ENCODE data around the gene OPA1.

The OPA1 gene

GRCh38 chr3:193746832-193747231, 153.8 kb downstream of the OPA1 start:
- no peak for TF ChIP-seq CREB1 (IDR thresholded peaks at IDR 0.05; ENCODE audit: low read depth)
- TF ChIP-seq ZBTB7A (IDR thresholded peaks at IDR 0.05; ENCODE audit: low read depth), result no peak
- no peak for TF ChIP-seq REST (IDR thresholded peaks at IDR 0.05; ENCODE audit: low read depth)
- no peak for TF ChIP-seq EGR1 (IDR thresholded peaks at IDR 0.05)
- no peak for TF ChIP-seq NFIC (IDR thresholded peaks at IDR 0.05)
- TF ChIP-seq CEBPB (IDR thresholded peaks at IDR 0.05), result no peak
- no peak for TF ChIP-seq RAD21 (IDR thresholded peaks at IDR 0.05; ENCODE audit: low read depth)
- no peak for TF ChIP-seq TCF12 (IDR thresholded peaks at IDR 0.05; ENCODE audit: low read depth)
- no peak for TF ChIP-seq TEAD4 (IDR thresholded peaks at IDR 0.05)
- TF ChIP-seq TAF1 (IDR thresholded peaks at IDR 0.05; ENCODE audit: low read depth), result no peak
- TF ChIP-seq USF1 (IDR thresholded peaks at IDR 0.05), result no peak
- no peak for TF ChIP-seq FOXM1 (IDR thresholded peaks at IDR 0.05; ENCODE audit: borderline replicate concordance, low read depth)
- TF ChIP-seq MAX (IDR thresholded peaks at IDR 0.05), result no peak
- TF ChIP-seq YY1 (IDR thresholded peaks at IDR 0.05; ENCODE audit: low read depth), result no peak
- TF ChIP-seq EP300 (IDR thresholded peaks at IDR 0.05; ENCODE audit: borderline replicate concordance), result no peak
